SKM-1 (cell line): ENCODE measurements around the gene ZSWIM7.
"Not testable (repeated sequence)": the region's sequence is repeated elsewhere in the genome, so short reads cannot be mapped to it uniquely, and the experiment has no call there.

ENCODE experiments used
- DNase-seq: peaks from one replicate; lab custom pipeline; 2025; ENCODE audit not compliant: unreplicated experiment; lab: John Stamatoyannopoulos, UW

ZSWIM7 gene

GRCh38 chr17:15999974-16000827 is 697 bp upstream of the ZSWIM7 start:
- DNase-seq, result no peak

GRCh38 chr17:15998031-15998562 is 1.4 kb downstream of the ZSWIM7 start:
- no peak for DNase-seq

DNA sequence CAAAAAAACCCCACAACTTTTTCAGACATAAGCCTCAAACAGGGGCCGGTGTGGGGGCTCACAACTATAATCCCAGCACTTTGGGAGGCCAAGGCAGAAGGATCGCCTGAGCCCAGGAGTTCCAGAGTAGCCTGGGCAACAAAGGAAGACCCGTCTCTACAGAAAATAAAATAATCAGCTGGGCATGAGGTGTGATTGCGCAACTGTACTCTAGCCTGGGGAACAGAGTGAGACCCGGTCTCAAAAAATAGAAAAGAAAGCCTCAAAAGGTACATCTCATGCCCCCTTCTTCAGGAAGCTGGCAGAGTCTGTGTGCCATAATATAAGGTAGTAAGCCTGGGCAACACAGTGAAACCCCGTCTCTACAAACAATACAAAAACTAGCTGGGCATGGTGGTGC is 3.2 kb downstream of the ZSWIM7 start:
- DNase-seq, result no peak

GRCh38 chr17:15981646-15982580 is 17.6 kb downstream of the ZSWIM7 start:
- DNase-seq, result no peak

GRCh38 chr17:15981208-15981607 is 18.3 kb downstream of the ZSWIM7 start:
- DNase-seq, result no peak

DNA sequence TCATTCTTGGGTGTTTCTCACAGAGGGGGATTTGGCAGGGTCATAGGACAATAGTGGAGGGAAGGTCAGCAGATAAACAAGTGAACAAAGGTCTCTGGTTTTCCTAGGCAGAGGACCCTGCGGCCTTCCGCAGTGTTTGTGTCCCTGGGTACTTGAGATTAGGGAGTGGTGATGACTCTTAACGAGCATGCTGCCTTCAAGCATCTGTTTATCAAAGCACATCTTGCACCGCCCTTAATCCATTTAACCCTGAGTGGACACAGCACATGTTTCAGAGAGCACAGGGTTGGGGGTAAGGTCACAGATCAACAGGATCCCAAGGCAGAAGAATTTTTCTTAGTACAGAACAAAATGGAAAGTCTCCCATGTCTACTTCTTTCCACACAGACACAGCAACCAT is 20.5 kb downstream of the ZSWIM7 start:
- DNase-seq, result not testable (repeated sequence)

DNA sequence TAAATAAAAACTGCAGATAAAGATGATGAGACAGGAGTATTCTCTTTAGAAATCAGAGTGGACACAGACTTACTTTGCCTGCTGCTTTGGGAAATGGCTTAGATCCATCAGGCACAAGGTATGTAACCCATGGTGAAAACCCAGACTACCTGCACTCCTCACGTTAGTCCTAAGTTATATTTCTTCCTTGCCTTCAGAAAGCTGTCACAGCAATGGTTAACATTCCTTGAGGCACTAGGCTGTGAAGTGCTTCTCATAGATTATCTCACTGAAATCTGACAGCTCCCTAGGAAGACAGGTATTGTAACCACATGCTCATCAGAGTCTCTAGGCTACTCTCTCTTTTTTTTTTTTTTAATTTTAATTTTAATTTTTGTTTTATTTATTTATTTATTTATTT is 20.9 kb downstream of the ZSWIM7 start:
- DNase-seq, result no peak

GRCh38 chr17:15977894-15978293 is 21.6 kb downstream of the ZSWIM7 start:
- DNase-seq, result no peak

- no peak for DNase-seq
Measured at GRCh38 chr17:15973834-15974233, 25.7 kb downstream of the ZSWIM7 start.

DNA sequence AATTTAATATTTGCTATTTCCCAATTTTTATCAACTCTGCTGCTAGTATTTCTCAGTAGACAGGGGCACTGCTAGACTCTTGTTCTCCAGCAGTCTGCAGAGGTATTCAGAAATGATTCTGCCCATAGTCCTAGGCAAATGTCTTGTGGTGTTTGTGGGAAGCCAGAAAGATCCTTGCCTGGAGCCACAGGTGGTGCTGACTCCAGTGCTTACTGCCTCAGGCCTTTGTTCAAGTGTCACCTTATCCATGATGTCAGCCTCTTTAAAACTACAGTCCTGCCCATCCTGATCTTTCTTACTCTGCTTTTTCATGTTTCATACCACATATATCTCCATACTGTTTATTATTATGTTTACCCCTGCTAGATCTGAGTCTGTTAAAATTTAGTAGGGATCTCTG is 26.5 kb downstream of the ZSWIM7 start:
- DNase-seq, result no peak

DNA sequence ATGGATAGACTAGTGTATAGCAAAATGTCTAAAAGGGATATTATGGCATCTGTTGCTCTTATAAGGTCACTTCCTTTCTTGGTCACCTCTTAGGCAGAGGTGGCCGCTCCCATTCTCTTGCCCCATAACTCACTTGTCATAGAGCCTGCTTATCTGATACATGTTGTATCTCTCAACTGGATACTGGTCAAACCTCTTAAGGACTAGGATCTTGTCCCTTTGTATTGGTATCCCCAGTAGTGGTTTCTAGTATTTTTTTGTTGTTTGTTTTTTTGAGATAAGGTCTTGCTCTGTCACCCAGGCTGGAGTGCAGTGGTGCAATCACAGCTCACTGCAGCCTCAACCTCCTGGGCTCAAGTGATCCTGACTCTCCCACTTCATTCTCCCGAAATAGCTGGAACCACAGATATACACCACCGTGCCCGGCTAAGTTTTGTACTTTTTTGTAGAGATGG is 27.0 kb downstream of the ZSWIM7 start:
- DNase-seq, result no peak

DNA sequence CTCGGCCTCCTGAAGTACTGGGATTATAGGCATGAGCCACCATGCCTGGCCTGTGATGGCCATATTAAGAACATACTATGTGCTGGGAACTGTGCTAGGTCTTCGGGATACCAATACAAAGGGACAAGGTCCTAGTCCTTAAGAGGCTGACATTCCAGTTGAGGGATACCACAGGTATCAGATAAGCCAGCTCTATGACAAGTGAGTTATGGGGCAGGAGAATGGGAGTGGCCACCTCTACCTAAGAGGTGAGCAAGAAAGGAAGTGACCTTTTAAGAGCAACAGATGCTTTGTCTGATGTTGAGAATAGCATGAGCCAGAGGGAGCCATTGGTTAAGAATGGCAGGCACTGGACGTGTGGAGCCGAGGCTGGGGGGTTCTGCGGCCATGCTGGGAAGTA is 27.6 kb downstream of the ZSWIM7 start:
- no peak for DNase-seq

DNA sequence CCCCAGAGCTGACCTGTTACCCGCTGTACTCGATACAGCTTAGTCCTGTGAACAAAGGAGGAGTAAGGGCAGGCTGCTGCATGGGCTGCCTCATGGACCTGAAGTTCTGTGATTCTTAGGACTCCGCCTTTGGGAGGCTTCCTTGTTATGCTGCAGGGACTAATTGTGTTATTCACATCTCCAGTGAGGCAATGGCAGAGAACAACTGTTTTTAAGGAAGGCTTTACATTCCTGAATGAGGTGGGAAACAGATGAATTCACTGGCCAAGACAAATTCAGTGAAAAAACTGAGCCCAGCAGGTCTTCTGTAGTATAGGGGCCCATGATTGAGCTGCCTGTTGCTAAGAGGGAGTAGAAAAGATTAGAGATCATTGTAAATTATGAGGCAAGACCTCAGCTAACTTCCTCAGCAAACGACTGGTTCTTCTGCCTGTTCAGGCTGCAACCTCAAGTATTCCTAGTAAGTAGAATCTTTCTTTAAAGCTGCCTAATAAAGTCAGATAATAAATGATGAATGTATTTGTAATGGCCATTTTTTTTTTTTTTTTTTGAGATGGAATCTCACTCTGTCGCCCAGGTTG is 28.3 kb downstream of the ZSWIM7 start:
- no peak for DNase-seq

DNA sequence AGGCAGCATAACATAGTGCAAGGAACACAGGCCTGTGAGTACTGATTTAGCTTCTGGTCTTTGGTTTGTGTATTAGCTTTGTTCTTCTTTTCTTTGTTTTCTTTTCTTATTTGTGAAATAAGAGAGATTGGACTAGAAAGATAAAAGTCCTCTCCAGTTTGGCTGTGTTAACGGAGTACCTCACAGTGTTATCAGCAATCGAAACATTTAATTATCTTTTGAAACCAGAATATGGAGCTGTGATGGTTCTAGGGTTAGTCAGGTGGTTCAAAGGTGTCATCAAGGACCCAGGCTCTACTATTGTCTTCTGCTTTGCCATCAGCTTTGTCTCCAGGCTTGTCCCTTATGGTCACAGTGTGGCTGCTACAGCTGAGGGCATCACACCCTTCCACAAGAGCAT is 29.0 kb downstream of the ZSWIM7 start:
- DNase-seq, result no peak

DNA sequence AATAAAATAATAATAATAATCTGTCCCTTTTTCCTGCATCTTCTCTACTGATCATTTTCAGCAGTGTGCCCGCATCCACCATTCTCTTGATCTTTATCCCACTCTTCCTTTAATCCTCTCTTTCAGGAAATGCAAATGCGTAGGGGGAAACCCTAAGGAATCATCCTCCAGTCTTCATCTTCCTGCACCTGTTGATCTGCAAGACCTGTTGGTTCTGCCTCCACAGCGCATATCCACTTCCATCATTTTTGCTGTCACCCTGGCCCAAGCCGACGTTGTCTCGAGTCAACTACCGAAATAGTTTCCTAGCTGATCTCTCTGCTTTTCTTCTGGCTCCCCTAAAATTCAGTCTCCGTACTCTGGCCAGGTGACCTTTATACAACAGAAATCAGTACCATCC is 30.0 kb downstream of the ZSWIM7 start:
- no peak for DNase-seq

DNA sequence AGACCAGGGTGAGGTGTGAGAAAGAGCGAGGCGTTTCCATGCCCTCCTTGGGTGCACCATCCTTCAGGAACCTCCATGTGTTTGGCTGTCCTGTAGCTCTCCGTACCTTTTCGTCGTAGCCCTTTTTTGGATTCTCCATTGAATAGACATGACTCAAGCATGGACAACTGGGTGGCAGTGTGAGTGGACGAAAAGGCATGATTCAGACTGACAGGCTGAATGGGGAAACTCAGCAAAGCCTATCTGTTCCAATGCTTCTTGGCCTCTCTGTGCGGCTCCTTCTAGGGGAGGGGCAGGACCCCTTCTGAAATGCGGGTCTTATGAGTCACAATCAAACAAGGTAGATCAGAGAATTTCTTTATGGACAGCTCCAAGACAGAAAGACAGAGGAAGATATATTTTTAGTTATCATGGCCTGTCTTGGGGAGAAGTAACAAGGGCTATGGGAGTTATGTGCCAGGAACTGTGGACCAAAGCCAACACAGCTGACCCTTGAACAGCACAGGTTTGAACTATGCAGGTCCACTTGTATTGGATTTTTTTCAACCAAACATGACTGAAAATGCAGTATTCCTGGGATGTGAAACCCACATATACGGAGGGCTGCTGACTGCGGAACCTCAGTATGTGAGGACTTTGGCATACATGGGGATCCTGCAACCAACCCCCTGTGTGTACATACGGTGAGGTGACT is 31.7 kb downstream of the ZSWIM7 start:
- no peak for DNase-seq

DNA sequence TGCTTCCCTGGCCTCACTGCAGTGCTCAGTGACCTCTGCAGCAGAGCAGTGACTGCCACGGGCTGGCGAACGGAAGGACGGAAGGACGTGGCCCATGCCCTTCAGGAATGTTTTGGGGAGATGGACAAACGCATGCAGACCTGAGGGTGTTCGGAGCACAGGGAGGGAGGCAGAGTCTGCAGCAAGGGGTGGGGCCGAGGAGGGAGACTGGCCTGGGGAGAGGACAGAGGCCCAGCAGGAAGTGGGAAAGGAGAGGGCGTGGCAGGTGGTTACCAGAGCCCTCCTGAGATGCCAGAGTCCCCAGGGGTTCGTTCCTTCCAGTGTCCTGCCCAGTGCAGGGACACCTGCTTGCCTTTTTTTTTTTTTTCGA is 32.6 kb downstream of the ZSWIM7 start:
- no peak for DNase-seq

- DNase-seq, result no peak
Measured at GRCh38 chr17:15966183-15966878, 33.2 kb downstream of the ZSWIM7 start.

DNA sequence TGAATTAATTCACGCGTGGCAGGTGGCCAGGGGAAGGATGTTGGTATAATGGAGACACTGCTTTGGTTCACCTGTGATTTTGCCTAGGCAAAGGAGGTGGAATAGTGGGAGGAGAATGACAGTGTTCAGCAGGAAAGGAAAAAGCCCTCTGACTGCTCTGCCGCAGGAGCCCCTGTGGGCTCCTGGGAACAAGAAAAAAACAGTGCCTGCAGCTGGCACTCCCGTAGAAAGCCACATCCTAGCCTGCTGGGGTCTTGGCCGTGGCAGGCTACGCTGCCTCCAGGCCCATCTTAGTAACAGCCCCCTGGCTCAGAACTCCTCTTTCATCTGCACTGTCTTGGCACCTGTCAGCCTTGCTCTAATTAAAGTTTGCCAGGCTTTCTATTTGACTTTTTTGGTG is 34.0 kb downstream of the ZSWIM7 start:
- DNase-seq, result no peak

- no peak for DNase-seq
Measured at GRCh38 chr17:15963670-15964110, 35.8 kb downstream of the ZSWIM7 start.
